Skin of body (tissue), 2 donors: ENCODE data around the gene GH2. TPM values are rescaled to one million over a fixed set of nuclear protein-coding genes. Genes with fewer than 3 reads are reported as not detected.
"Not testable (repeated sequence)": the region's sequence is repeated elsewhere in the genome, so short reads cannot be mapped to it uniquely, and the experiment has no call there.

Experiments used
- DNase-seq: peaks from one replicate; lab custom pipeline; 2025; lab: John Stamatoyannopoulos, UW
- total RNA-seq: library from RNA; depleted of rRNA; stranded (reverse); fragments of >200 nt; gene quantifications from one replicate; pipeline ENCODE4 v1.2.3, GENCODE V29; 2014

Gene GH2
- total RNA-seq, 1 donor from 2014 or later: not detected

DNA sequence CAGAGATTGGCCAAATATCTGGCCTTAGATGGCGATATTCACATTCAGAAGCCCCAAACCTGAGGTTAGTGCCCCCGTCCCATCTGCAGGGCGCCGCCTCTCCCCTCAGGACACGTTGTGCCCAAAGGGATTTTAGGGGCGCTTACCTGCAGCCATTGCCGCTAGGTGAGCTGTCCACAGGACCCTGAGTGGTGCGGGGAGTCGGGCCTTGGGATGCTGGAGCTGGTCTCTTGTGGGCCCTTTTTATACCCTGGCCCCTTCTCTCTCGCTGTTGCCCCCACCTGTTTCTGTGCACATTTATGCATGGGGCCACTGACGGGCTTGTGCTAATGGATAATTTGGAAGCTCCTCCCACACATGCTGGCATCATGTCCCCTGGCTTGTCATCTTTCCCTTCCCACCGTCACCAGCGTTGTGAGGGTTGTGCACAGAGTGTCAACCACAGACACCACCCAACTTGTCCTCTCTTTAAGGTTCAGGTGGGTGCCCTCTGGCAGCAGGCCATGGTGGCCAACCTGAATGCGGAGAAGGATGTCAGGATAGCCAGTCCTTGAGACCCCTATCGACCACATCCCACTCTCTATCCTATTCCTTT lies 29.4 kb upstream of the GH2 start, which contains the start of gene CSHL1:
Gene CSHL1, minus strand, starts transcription at position 218 of the 595 bp plus-strand sequence. Its CDS starts 62 bp downstream, at position 156.
- no peak for DNase-seq

DNA sequence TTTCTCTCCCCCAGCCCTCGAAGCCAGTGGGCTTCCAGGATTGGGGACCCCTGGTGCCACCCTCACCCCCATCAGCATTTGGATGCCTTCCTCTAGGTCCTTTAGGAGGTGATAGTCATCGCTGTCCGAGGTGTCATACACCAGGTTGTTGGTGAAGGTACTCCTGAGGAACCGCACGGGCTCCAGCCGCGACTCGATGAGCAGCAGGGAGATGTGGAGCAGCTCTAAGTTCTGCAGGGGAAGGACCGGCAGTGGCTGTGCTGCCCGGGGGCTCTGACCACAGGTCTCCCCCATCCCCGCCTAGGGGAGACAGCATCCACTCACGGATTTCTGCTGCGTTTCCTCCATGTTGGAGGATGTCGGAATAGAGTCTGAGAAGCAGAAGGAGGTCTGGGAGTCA lies 28.4 kb upstream of the GH2 start:
- DNase-seq: no peak

DNA sequence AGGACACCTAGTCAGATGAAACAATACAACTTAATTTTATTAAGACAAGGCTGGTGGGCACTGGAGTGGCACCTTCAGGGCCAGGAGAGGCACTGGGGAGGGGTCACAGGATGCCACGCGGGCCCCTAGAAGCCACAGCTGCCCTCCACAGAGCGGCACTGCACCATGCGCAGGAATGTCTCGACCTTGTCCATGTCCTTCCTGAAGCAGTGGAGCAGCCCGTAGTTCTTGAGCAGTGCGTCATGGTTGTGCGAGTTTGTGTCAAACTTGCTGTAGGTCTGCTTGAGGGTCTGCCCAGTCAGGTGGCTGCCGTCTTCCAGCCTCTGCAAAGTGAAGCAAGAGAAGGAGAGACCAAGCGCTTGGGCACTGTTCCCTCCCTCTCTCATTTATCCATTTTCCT lies 27.8 kb upstream of the GH2 start:
- DNase-seq: not testable (repeated sequence)

- not testable (repeated sequence) for DNase-seq
Measured at GRCh38 chr17:63907161-63907778, 25.5 kb upstream of the GH2 start.

DNA sequence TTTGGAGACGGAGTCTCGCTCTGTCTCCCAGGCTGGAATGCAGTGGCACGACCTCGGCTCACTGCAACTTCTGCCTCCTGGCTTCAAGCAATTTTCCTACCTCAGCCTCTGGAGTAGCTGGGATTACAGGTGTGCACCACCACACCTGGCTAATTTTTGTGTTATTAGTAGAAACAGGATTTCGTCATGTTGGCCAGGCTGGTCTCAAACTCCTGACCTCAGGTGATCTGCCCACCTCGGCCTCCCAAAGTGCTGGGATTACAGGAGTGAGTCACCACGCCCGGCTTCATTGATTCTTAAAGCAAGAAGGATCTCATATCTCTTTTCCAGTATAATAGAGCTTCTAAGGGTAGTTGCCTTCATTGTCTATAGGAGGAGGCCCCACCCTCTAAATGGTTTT lies 23.1 kb upstream of the GH2 start:
- DNase-seq: not testable (repeated sequence)

GRCh38 chr17:63903787-63904201 lies 22.1 kb upstream of the GH2 start:
- not testable (repeated sequence) for DNase-seq

DNA sequence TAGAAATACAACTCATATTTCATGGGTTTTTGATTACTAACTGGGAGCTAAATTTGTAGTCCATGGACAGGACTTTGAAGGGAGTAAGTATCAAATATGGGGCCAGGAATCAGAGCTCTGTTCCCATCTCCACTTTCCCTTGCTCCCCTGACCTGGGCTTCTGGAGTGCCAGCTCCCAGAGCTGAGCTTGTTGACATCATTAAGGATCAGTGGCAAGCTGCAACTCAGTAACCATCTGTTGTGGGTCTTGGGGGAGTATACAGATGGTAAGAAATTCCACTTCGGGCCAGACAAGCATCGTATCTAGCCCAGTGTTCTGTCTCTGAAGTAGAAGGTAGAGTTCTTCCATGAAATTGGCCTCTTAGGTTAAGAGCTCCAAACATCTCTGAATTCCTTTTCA lies 20.2 kb upstream of the GH2 start:
- not testable (repeated sequence) for DNase-seq

DNA sequence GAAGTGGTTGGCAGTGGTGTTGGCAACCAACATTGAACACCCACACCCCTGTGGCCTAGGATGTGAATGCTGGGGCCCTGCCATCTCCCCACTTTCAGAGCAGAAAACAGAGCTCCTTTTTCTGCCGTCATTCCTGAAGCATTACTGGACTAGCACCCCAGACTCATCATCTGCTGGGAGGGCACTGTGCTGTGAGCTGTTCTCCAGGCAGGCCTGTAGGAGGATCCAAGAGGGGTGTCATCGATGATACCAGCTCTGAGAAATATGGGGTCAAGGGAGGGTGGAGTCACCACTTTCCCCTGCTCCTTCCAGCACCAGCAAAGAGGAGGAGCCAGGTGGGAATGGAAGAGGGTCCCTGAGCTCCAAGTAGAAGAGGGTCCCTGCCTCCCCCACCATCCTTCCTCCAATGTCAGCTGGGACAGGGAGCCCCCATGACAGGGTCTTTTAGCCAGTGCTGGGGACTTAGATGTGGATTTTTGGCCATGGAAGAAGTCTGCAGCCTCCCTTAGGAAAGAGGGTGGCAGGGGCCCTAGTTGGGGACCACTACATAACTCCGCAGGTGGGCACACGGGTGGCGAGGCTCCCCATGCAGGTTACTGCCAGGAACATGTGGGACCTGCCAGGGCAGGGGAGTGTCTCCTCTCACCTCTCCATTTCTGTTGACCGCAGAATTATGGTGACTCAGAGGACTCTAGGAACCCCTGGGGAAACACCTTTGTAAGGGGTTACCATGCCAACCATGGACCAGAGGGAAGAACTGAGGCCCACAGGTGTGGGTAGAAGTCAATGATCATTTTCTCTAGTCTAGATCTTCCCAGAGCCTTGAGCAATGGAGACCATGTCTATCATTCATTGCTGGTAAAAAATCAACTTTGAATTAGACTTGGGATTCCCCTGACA lies 17.4 kb upstream of the GH2 start:
- DNase-seq: not testable (repeated sequence)

DNA sequence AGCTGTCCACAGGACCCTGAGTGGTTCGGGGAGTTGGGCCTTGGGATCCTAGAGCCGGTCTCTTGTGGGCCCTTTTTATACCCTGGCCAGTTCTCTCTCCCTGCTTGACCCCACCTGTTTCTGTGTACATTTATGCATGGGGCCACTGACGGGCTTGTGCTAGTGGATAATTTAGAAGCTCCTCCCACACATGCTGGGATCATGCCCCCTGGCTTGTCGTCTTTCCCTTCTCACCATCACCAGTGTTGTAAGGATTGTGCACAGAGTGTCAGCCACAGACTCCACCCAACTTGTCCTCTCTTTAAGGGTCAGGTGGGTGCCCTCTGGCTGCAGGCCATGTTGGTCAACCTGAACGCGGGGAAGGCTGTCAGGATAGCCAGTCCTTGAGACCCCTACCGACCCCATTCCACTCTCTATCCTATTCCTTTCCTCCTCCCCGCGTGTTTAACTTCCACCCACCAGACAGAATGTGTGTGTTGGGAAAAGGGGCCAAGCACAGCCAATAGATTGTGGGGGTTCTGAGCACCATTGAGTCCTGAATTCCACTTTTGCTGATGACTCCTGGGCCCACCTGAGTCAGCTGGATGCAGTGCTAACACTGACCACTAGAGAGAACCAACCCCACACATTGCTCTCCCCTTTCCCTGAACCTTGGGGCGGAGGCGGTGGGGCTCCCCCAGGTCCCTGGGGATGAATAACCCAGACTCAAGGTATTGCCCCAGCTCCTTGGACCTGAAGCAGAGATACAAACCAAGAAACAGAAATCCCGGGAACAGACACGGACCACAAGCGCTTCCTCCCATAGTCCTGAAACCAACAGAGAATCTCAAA lies 15.0 kb upstream of the GH2 start, which contains the start of gene CSH1:
Gene CSH1, minus strand, starts transcription at position 51 of the 831 bp plus-strand sequence. CDS start 63 bp downstream, outside the sequence.
- DNase-seq: not testable (repeated sequence)

- DNase-seq: not testable (repeated sequence)
Measured at GRCh38 chr17:63894821-63895220, 13.1 kb upstream of the GH2 start.

DNA sequence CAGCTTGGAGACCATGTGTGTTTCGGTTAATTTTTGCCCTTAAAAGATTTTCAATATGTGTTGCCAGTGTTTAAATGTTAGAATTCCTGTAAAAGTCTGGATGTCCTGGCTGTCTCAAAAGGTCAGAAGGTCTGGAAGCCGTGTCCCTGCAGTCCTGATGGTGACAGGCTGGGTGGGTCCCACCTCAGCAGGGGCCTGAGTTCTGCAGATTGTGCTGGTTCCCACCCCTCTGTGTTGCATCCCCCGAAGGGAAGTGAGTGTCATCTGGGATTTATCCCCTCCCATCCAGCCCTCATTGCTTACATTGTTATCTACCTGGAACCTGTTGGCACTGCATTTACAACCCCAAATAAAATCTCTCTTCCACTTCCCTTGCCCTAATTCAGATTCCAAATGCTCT lies 12.3 kb upstream of the GH2 start:
- DNase-seq: not testable (repeated sequence)

DNA sequence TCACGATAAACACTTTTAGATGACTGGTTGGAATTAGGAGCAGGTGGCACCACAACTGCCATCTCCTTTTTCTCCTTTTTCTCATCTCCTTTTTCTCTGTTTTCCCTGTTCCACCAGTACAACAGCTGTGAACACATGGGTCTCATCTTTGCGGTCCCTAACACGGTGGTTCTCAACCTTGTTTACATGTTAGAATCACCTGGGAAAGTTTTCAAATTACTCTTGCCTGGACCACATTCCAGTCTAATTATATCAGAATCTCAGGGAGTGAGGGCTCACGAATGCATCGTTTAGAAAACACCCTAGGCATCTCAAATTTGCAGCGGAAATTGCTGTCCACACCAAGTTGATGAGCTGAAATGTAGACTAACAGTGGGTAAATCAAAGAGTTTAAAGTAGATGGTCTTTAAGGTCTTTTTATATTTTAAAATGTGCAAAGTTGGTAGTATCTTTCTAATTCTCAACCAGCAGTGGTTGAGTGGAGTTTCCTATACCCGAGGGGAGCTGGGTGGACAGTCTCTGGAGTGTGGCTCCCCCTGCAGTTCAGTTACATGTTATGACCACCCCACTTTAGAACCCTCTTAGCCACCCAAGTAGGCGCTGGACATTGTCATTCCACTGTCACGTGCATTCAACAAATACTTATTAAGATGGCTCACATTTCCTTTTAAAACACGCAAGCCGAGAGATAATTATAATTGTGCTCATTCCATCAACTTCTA lies 10.7 kb upstream of the GH2 start:
- DNase-seq: not testable (repeated sequence)

DNA sequence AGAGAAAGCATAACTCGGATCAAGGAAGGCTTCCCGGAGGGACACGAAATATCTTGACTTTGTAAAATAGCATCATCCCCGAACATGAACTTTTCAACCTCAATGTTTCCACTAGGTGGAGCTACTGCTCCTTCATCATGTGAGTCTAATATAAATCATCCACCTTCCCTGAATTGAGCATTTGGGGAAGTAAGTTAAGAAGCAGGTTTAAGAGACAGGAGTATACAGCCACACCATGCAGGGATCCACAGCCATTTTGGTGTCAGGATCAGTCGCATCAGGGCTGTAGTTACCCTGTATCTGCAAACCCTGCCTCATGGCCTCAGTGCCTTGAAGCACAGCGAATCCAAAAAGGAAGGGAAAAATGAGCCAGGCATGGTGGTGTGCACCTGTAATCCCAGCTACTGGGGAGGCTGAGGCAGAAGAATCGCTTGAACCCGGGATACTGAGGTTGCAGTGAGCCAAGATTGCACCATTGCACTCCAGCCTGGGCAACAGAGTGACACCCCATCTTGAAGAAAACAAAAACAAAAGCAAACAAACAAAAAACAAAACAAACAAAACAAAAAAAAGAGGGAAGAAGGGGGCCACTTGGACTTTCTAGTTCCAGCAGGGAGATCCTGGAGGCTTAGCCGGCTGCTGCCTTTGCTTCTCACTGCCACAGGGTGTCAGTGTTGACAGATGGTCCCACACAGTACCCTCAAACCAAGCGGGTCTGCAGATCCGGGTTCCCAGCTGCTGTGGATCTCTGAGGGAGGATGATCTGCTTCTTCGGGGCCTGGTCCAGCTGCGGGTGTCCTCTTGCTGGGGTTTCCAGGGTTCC lies 7.5 kb upstream of the GH2 start:
- not testable (repeated sequence) for DNase-seq

DNA sequence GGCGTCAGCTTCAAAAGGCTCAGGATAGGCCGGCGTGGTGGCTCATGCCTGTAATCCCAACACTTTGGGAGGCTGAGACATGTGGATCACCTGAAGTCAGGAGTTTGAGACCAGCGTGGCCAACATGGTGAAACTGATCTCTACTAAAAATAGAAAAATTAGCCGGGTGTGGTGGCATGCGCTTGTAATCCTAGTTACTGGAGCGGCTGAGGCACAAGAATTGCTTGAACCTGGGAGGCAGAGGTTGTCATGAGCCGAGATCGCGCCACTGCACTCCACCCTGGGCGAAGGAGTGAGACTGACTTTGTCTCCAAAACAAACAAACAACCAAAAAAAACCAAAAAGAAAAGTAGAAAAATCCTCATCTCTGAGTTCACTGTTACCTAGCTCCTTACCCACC lies 3.4 kb upstream of the GH2 start:
- DNase-seq: not testable (repeated sequence)

DNA sequence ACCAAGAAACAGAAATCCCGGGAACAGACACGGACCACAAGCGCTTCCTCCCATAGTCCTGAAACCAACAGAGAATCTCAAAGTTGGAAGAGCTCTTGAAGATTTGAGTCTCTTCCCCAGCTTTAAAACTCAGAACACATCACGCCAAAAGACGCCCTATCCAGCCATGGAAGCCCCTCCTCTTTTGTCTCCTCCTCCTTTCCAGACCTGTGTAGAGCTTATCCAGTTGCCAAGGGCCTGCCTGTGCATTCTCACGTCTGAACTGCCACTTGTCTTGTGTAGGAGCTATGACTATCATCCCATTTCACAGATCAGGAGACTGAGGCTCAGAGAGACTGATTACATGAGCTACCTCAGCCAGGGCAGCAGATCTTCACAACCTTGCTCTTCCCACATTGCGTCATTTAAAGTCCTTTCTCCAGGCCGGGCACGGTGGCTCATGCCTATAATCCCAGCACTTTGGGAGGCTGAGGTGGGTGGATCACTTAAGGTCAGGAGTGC lies 932 bp upstream of the GH2 start:
- not testable (repeated sequence) for DNase-seq

DNA sequence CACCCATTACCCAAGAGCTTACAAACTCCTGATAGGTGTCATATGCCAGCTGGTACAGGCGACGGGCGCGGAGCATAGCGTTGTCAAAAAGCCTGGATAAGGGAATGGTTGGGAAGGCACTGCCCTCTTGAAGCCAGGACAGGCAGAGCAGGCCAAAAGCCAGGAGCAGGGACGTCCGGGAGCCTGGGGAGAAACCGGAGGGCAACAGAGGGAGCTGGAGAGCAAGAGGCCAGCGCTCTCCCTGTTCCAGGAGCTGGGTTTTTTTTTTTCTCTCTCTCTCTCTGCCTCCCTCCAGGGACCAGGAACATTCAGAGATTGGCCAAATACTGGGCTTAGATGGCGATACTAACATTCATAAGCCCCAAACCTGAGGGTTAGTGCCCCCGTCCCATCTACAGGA lies 407 bp downstream of the GH2 start:
- not testable (repeated sequence) for DNase-seq

- no peak for DNase-seq
Measured at GRCh38 chr17:63880706-63881105, 1.0 kb downstream of the GH2 start.

GRCh38 chr17:63878413-63878812 lies 3.3 kb downstream of the GH2 start:
- DNase-seq: not testable (repeated sequence)

- DNase-seq: not testable (repeated sequence)
Measured at GRCh38 chr17:63874693-63875092, 7.1 kb downstream of the GH2 start.
